SK-N-MC (cell line): ENCODE measurements around the gene OSTN.

ENCODE experiments used
- EZH2 ChIP-seq: fragments of 200-600 bp; sonication (generic); IDR thresholded peaks from one replicate; pipeline ENCODE4 v1.6.1; 2017; ENCODE audit warnings: antibody characterized with exemption
- POLR2AphosphoS5 ChIP-seq: IDR thresholded peaks from 2 replicates; pipeline ENCODE4 v1.6.1; 2012; ENCODE audit warnings: mild to moderate bottlenecking, low read depth, low read length, borderline replicate concordance

DNA sequence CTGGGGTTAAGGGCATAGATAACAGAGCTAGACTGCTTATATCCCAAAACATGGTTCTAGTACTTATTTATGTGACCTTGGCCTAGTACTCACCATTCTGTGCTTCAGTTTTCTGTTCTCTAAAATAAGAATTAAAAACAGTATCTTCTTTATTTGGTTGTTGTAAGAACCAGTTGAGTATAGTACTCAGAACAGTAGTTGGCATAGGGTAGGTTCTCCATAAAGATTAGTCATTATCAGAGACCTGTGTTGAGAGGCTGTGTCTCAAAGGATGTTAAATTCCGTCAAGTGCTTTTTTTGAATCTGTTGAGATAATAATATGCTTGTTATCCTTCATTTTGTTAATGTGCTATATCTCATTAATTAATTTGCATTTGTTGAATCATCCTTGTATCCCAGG is 47.4 kb upstream of the OSTN start:
- no peak for TF ChIP-seq EZH2
- no peak for TF ChIP-seq POLR2AphosphoS5
